NCI-H2107 (cell line): ENCODE measurements around the gene ABCC4.
"Not testable (repeated sequence)": the region's sequence is repeated elsewhere in the genome, so short reads cannot be mapped to it uniquely, and the experiment has no call there.

ENCODE experiments used
- DNase-seq: peaks from one replicate; lab custom pipeline; 2025; lab: John Stamatoyannopoulos, UW

ABCC4 gene

DNA sequence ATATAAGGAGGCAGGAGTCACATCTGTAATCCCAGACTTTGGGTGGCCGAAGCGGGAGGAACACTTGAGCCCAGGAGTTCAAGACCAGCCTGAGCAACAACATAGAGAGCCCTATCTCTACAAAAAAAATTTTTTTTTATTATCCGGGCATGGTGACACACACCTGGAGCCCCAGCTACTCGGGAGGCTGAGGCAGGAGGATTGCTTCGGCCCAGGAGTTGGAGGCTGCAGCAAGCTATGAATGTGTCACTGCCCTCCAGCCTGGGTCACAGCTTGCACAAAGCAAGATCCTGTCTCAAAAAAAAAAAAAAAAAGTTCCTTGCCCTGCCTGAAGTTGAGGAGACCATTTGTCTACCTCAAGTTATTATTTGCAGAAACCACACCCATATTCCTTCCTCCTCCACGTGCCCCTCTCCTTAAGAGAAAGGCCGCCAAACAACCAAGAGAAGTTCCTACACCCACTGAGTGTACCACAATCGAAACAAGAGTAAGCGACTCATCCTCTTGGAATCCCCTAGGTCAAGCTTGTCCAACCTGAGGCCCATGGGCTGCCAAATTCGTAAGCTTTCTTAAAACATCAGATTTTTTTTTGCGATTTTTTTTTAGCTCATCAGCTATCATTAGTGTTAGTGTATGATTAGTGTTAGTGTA is 2.2 kb downstream of the ABCC4 start:
- DNase-seq = no peak

DNA sequence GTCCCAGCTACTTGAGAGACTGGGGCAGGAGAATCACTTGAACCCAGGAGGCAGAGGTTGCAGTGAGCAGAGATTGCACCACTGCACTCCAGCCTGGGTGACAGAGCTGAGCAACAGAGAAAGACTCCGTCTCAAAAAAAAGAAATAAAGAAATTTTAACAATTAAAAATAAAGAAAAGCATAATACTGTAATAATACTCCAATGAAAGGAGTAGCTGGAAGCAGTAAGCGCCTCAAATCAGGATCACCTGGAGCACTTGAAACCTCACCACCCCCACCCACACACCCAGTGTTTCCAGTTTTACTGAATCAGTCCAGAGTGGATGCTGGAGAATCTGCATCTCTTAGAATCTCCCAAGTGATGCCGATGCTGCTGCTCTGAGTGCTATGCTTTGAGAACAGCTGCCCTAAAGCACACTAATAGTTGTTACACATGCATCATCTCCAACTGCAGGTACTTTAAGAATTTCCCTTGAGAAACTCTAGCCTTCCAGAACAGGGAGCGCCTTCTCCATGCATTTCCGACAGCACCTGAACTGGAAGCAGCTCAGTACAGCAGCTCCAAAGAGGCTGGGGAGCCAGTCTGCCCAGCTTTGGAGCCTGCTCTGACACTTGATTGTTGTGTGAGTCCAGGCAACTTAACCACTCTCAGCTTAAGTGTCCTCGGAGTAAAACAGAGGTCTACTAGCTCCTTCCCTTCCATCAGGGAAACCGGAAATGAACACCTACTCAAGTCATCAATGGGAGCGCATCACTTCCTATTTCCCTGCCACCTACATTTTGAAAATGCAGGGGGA is 2.9 kb downstream of the ABCC4 start:
- DNase-seq = no peak

DNA sequence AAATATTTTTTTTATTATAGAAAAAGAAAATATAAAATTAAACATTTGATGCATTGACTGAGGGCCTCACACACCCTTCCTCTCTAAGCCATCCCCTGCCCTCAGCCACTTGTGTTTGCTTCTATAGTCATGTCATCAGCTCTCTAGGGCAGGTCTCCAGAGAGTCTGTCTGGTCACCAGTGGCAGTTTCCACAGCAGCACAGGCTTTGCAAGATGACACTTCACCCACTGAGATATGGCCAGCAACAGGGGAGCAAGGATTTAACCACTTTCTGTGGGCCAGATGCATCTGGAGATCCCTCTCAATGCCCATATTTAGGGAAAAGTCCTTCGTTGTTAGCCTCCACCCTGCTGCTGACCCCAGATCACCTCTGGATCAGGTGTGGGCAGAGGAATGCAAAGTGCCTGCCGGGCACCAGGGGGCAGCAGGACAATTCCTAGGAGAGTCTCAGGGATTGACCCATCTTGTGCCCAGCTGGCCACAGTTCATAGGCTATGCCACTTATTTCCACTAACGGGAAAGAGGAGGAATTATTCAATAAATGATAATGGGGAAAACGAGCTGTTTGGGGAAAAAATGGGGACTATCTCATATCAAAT is 4.8 kb downstream of the ABCC4 start:
- DNase-seq = no peak

- no peak for DNase-seq
Measured at GRCh38 chr13:95295026-95295425, 6.2 kb downstream of the ABCC4 start.

DNA sequence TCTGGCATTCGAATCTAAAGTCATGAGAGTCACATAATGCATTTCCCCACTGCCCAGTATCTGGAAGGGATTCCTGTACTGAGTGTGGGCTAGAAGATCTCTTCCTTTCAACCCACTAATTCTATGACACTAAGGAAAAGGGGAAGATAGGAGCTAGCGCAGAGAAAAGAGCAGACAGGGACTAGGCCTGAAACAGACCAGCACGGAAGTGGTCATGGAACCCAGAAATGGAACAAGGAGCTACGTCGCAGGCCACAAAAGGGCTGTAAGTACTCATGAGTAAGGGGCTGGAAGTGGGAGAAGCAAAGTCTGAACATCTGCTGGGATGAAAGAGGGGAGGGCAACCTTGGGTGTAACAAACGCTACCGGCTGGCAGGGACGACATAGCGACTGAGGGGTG is 8.6 kb downstream of the ABCC4 start:
- no peak for DNase-seq

- not testable (repeated sequence) for DNase-seq
Measured at GRCh38 chr13:95289901-95290300, 11.3 kb downstream of the ABCC4 start.

DNA sequence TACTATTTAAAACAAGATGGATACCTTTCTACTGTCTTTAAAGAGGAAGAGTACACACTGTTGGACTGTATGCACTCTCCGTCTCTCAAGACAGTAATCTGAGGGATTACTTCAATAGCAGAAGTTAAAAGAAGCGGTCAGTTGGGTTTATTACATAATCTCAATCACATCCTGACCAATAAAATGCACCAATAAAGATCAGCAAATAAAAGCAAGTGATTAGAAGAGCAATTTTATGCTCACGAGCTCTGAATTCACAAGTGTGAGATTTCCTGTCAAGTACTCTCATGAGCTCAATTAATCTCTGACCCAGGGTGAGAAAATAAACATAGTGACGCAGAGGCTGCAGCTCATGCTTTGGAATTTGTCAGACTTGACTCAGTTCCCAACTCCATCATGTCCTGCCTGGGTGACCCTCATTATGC is 12.2 kb downstream of the ABCC4 start:
- DNase-seq = no peak

- DNase-seq = no peak
Measured at GRCh38 chr13:95284436-95284835, 16.8 kb downstream of the ABCC4 start.

- no peak for DNase-seq
Measured at GRCh38 chr13:95279016-95279415, 22.2 kb downstream of the ABCC4 start.

DNA sequence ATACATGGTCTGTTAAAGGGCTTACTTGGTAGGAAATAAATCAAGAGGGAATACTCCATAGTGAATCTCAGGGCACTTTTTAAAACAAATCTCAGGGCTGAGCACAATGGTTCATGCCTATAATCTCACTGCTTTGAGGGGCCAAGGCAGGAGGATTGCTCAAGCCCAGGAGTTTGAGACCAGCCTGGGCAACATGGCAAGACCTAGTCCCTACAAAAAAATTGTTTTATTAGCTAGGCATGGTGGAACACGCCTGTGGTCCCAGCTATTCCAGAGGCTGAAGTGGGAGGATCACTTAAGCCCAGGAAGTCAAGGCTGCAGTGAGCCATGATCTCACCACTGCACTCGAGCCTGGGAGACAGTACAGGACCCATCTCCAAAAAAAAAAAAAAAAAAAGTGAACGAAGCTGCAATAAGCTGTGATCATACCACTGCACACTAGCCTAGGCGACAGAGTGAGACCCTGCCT is 25.2 kb downstream of the ABCC4 start:
- no peak for DNase-seq

DNA sequence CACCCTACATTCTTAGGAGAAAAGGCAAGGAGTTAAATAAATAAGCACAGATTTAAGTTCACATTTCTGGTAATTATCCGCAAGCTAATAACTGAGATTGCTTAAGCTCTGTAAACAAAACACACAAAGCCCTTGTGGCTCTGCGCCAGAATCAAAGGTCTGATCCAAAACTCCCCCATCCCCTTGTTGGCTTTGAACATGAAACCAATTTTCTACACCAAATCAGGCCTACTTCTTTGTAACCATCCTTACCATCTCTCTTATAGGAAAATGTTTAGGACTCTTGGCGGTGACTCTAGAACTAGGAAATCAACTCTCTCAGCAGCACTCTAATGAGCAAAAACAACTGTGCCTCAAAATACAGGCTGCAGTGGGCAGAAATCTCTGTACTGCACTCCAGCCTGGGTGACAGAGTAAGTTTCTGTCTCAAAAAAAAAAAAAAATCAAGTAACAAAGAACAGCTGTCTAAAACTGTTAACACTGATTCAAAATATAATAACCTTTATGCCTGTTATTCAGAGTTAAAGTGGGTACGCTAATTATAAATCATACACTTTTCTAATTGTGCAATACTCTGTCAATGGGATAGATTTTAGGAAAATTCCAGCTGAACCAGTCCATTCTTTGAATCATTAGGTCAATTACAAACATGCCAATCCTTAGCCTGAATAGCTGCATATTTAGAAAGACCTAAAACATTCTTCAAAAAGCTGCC is 25.8 kb downstream of the ABCC4 start:
- no peak for DNase-seq

GRCh38 chr13:95273592-95274132 is 27.6 kb downstream of the ABCC4 start:
- not testable (repeated sequence) for DNase-seq

DNA sequence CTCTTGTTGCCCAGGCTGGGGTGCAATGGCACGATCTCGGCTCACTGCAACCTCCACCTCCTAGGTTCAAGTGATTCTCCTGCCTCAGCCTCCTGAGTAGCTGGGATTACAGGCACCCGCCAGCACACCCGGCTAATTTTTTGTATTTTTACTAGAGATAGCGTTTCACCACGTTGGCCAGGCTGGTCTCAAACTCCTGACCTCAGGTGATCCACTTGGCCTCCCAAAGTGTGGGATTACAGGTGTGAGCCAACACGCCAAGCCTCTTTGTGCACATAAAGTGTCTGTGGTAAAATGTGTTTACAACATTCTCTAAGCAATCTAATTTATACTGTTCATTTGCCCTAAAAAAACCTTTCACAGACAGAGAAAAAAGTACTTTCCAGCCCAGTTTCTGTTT is 29.2 kb downstream of the ABCC4 start:
- not testable (repeated sequence) for DNase-seq

GRCh38 chr13:95269756-95270155 is 31.5 kb downstream of the ABCC4 start:
- no peak for DNase-seq

DNA sequence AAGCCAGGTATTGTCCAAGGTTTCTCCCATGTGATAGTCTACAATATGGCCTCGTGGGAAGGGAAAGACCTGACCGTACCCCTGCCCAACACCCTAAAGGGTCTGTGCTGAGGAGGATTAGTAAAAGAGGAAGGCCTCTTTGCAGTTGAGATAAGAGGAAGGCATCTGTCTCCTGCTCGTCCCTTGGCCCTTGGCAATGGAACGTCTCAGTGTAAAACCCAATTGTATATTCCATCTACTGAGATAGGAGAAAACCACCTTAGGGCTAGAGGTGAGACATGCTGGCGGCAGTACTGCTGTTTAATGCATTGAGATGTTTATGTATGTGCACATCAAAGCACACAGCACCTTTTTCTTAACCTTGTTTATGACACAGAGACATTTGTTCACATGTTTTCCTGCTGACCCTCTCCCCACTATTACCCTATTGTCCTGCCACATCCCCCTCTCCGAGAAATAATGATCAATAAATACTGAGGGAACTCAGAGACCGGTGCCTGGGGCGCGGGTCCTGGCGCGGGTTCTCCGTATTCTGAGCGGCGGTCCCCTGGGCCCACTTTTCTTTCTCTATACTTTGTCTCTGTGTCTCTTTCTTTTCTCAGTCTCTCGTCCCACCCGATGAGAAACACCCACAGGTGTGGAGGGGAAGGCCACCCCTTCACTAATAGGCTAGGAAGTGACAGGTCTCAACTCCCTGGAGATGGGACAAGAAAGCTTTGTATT is 32.7 kb downstream of the ABCC4 start:
- DNase-seq = not testable (repeated sequence)

GRCh38 chr13:95267662-95268342 is 33.4 kb downstream of the ABCC4 start:
- no peak for DNase-seq

DNA sequence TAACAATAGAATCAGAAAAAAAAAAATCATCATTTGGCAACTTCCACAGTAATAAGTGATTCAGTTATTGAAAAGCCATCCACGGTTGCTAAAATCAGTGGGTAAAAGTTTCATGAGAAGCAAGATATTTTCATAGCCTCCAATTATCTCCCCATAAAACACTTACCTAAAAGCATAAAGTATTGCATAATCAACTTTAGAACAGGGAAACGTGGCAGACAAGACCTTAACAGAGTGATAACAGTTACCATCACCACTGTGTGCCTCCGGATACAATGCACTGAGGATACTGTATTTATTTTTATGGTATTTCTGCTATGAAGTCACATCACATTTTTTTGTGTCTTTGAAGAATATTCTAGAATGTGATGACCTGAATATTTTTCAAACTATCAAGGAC is 37.0 kb downstream of the ABCC4 start:
- DNase-seq = no peak

- DNase-seq = no peak
Measured at GRCh38 chr13:95262837-95263384, 38.3 kb downstream of the ABCC4 start.

DNA sequence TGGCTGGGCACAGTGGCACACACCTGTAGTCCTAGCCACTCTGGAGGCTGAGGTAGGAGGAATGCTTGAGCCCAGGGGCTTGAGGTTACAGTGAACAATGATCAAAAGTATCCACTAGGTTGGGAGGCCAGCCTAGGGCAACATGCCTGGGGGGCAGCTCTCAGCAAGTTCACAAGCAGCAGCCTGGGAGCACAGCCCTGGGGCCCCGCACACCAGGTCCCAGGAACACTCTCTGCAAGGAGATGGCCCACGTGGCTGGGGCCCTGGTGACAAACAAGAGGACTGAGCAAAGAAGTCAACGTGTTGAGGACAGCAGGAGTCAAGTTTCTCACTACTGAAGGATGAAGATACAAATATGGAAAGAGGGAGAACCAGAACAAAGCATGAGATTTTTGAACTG is 39.3 kb downstream of the ABCC4 start:
- DNase-seq = no peak

DNA sequence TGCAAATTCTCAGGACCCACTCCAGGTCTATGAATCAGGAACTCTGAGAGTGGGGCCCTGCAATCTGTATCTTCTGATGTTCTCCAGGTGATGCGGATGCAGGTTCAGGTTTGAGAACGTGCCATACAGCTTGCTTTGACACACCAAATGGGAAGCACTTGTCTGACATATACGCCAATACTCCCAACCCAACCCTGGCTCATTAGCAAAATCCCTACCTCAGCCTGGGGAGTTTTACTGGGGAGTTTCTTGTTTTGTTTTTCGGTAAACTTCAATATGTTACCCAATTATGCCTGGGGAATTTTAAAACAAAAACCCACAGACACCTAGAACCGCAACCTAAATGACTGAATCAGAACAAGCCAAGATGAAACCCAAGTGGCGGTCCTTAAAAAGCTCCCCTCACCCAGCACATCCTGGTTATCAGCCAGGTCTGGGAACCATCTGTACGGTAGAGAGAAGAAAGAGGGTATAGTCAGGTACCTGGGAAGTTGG is 41.2 kb downstream of the ABCC4 start:
- DNase-seq = no peak
